CD4-positive, alpha-beta T cell treated with Interleukin-17A for 1 hour (primary cell): ENCODE results near the gene DCLK1.
"Not testable (repeated sequence)": the region's sequence is repeated elsewhere in the genome, so short reads cannot be mapped to it uniquely, and the experiment has no call there.

Experiments
- DNase-seq: peaks from one replicate; pipeline ENCODE4 v3.0.0-alpha.2; 2020

DCLK1 gene

DNA sequence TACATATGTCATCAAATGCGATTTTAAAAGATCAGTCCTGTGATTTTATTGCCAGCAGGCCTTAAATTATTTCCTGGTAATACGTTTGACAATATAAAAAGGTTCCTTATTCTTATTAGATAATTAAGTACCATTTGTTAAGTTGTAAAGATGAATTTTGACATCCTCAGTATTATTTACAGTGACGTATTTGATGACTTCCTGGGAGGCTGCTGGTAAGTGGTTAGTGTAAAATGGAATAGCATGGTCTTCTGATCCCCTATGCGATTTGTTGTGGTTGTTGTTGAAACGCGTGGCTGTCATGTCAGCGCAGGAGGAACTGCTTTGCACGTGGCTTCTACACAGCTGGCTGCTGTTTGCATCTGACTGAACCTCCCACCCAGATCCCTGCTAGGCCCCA is 99.7 kb downstream of the DCLK1 start:
- no peak for DNase-seq

DNA sequence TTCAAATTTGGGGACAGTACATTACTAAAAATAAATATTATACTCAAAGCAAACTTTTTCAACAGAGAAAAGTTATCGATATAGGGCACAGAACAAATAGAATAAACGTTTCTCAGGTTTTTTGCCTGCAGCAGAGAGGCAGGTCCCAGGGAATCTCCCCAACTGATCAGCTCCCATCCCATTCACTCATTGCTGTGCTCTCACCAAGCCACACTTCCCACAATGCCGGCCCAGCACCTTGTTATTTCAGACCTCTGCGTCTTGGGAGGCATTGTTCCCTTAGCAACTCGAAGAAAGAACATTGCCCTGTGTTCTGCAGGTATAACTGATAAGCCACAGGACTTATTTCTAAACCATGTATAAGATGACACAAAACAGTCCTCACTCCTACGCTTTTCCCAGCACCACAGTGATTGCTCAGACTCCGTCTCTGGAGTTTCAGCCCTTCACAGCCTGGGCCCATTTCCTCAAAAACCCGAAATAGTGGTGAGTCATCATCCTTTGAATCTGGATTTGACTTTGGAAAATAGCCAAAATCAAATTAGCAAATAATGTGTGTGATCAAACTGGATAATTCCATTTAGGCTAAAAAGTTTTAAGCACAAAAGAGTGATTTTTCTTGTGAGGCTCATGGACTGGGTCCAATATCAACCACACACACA is 100.4 kb downstream of the DCLK1 start:
- DNase-seq = no peak

DNA sequence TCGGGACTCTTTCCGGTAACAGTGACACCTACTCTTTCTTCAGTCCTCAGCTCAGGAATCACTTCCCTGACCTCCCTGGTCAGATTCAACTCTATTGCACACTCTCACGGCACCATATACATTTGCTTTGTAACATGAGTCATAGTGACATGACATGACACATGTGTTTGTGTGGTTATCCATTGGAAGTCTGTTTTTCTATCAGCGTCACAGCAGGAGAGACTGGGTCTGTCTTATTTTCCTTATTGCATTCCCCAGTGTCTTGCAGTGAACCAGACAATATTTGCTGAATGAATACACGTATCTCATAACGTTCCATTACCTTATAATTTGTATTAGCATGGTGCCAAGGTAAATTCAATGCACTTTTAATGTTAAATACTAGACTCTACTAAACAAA is 102.0 kb downstream of the DCLK1 start:
- DNase-seq = no peak

DNA sequence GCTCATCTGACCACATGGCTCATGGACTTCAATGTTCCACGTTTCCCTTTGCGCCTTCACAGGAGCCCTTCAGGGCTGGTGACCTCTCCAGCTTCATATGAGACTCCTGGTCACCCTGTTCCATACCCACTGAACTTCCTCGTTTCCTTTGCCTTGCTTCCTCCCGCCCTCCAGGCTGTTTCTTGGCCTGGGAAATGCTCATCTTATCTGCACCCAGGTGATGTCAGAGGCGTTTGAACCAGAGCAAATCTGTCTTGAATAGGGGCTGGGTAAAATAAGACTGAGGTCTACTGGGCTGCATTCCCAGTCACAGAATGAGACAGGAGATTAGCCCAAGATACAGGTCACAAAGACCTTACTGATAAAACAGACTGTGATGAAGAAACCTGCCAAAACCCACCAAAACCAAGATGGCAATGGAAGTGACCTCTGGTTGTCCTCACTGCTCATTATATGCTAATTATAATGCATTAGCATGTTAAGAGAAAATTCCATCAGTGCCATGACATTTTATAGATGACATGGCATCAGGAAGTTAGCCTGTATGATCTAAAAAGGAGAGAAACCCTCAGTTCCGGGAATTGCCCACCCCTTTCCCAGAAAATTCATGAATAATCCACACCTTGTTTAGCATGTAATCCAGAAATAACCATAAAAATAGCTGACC is 102.7 kb downstream of the DCLK1 start:
- DNase-seq = no peak

DNA sequence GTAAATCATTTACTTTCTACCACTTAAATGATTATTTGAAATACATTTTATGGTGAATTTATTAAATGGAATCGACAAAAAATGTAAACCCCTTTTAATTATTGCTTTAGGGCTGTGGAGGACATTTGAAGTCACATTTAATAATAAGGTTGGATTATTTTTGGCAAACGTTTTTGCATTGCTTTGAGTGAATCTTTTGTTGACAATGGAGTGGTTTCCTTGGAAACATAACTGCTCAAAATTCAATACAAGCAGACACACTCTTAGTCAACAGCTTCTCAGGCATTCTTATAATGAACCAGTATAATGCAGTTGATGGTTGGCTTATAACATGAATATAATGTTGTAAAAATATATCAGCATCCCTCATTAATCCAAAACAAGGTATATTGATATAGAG is 104.7 kb downstream of the DCLK1 start:
- DNase-seq = no peak

DNA sequence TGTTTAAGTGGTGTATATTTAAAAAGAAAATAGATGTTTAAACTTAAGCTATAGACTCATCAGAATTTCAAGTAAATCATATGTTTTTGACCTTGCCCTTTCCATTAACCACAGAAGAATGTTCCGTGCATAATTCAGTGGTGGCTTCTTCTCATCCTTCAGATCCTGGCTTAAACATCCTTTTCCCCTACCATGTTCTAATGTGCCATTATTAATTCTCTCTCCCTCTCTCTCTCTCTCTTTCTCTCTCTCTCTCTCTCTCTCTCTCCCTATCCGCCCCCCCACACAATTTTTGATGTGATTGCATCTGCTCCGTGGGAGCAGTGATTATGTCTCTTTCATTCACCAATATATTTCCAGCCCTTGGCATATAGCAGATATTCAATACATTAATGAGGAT is 116.4 kb downstream of the DCLK1 start:
- no peak for DNase-seq

DNA sequence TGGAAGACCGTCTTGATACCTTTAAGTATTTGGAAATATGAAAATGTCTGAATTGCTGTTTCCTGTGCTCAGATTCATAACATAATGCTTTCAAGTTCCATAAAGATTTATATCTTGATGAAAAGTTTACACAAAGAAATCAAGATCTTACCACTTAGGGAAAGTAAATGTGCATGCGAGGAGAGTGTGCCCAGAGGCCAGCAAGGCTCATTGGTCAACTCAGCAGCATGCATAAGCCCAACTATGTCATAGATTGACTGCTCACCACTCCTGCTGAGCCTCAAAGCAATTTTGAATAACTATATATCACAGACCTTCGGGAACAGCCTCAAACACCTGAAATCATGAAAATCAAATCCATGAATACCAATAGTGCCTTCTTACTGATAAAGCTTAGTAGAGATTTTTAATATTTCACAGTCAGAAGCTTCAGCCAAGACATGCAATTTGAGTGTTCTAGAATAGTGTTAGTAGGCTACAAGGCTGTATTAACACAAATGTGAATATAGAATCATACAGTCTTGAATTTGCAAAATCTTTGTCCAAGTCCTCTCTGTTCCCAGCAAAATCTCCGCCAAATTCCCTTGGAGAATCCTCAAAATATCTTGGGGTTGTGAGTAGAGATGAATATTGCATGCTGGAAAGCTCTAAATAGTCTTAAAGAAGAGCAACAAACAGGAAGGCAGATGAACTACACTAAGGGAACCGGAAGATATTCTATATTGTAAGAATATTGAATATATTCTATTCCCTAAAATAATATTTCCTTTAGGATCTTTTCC is 124.1 kb downstream of the DCLK1 start:
- no peak for DNase-seq

DNA sequence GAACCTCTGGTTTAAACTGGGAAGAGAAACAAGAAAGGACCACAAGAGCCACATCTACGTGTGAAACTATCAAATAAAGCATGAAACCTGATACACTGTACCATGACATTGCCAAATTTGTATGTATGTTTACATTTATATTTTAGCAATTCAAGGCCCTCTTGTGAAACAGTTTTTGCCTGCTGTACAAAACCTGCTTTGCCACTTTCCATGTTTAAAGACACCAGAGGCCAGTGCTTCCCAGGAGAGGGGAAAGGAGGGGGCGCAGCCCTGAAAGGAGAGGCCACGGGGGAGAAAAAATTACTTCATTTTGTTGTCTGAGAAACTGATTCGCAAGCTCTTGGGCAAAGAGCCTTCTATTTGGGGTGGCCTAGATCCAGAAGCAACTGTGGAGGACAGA is 124.8 kb downstream of the DCLK1 start:
- no peak for DNase-seq

DNA sequence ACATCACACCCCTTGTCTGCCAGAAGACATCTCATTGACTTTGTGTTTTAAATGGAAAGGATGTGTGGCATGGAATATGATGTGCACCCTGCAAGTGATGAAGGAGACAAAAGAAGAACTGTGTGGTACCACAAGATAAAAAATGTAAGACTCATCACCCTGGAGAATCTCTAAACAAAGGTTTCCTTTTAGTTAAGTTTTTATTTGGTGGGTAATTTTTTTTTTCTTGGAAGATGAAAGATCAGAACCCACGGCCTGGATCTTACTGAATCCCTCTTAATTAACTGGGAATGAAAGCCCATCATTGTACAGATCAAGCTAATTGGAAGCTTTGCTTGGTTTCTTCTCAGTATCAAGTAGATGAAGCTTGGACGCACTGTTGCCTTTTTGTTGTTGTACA is 129.6 kb downstream of the DCLK1 start:
- DNase-seq = no peak

DNA sequence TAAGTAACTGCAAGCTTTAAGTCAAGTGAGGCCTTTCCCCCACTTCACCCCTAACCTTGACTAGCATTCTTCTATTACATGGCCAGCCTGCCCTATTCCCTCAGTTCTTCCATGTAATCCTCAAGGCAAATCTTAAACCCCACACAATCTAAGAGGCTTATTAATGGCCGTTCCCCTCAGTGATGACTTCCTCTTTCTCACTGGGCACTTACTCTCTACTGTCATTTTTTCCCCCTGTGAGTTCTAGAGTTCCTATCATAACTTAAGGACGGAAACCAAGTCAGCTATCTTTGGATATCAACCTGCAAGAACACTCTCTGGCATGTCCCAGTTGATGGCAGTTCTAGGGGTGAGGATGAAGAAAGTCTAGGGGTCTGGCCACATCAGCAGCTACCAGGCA is 131.2 kb downstream of the DCLK1 start:
- DNase-seq = no peak

DNA sequence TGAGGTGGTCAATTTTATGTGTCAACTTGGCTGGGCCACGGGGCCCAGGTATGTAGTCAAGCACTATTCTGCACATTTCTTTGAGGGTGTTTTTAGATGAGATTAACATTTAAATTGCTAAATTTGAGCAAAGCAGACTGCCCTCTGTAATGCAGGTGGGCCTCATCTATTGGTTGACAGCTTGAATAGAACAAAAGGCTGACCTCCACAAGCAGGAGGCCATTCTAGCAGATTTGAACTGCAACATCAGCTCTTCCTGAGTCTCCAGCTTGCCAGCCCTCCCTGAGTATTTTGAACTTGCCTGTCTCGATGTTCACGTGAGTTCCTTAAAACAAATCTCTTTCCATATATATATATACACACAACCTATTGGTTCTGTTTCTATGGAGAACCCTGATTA is 134.8 kb downstream of the DCLK1 start:
- no peak for DNase-seq

DNA sequence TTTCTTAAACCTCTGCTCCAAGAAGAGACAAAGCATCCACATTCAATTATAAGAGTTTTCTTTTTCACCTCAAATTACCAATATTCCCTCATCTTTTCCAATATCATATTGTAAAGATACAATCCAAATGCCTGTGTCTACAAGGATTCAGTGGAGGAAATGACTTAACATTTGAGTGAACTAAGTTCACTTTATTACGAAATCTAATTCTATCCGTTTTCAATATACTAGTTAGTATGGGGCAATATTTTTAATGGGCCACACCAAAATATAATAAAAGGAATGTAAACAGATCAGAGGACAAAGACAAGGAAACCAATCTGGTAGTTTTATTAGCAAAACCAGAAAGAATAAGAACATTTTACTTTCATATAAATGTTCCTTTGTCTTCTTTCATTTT is 136.0 kb downstream of the DCLK1 start:
- DNase-seq = no peak

DNA sequence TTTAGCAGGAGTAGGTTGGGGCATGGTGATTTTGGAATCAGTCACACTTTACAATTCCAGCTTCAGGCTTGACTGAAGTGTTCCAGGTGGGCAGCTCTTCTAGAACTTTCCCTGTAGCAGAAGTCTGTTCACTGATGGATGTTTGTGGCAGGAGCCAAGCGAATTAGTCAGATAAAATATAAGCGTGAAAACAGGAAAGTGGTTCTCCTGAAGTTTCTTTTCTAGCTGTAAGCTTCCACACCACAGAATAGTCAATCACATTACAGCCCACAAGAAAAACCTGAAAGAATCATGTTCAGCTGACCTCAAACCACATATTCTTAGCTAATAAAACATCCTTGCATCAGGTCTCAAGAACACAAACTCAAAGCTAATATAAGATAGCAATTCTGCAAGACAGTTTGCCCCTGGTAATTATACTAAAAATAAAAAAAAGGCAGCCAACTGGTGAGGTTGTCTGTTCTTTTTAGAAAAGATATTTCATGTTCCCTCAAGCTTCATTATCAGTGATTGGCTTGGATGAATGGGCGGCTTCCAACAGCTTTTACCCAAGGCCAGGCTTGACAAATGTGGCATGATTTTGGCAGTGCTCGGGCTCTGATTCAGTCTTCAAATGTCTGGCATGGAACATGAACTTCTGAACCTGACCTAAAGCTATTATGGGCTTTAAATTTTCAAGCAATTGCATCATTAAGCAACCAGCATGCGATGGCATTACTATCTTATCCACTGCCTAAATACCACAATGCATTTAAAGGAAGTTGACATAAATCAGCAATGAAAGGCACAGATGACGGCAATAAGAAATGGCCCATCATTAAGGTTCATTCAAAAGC is 136.8 kb downstream of the DCLK1 start:
- DNase-seq = no peak

DNA sequence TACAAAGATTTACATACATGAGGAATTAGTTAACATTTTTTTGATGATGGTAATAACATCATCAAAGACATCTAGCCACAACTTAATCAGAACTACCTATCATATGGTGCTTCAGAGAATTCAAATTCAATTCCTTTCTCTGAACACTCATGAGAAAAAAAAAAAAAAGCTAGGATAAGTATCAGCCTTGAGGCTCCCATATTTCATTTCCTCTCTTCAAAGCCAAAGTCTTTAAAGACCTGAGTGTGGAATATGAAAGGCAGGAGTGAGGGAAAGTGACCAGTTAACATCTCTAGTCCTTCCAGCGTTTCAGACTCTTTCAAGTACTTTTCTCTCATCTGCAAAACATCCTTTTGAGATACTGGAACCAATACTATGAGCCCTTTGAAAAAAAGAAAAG is 137.5 kb downstream of the DCLK1 start:
- DNase-seq = no peak

DNA sequence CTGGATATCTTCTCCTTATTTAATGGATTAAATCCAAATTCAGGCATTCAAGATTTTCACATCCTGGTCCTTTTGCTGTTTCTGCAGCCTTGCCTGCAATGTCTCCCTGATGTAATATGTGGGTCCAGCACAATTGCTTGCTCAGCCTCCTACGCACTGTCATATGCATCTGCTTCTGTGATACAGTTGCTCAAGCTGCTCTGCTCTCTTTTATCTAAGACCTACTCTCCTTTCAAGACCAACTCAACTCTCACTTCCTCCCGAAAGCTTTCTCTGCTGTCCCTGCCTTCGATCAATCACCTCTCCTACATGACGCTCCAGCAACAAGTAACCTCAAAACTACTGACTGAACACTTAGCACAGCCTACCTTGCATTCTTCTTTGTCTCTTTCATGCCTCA is 138.2 kb downstream of the DCLK1 start:
- DNase-seq = no peak

DNA sequence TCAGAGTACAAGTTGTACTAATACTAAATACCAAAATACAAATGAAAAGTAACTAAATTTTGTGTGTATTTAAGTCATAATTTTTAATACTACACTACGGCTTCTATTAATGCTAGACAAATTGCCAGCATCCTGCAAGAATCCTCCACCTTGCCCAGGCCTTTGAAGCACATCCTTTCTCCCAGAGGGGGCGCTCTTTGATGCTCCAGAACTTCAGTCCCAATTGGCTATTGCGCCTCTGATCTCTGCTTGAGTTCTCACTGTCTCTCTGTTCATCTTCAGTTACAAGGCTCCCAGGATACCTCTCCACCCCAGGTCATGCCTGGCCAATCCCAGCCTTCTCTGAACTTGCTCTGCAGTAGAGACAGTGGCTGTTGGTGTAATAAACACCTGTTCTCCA is 141.0 kb downstream of the DCLK1 start:
- no peak for DNase-seq

DNA sequence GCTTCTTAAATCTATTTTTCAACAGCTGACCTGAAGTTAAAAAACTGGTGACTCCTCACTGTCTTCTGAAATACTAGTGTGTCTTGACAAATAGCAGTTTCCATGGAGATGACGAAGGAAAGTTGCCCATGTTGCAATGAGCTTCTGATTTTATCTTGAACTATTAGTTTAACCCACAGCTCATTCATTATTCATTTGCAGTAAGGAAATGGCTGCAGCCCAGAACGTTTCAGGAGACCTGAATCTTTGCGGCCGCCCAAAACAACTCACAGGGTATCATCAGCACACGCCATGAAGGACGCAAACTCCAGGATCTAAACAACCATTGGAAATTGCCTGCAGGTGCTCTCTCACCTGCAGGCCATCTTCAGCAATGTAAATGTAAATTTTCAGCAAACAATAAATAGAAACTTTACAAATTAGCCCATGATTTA is 142.5 kb downstream of the DCLK1 start:
- no peak for DNase-seq

DNA sequence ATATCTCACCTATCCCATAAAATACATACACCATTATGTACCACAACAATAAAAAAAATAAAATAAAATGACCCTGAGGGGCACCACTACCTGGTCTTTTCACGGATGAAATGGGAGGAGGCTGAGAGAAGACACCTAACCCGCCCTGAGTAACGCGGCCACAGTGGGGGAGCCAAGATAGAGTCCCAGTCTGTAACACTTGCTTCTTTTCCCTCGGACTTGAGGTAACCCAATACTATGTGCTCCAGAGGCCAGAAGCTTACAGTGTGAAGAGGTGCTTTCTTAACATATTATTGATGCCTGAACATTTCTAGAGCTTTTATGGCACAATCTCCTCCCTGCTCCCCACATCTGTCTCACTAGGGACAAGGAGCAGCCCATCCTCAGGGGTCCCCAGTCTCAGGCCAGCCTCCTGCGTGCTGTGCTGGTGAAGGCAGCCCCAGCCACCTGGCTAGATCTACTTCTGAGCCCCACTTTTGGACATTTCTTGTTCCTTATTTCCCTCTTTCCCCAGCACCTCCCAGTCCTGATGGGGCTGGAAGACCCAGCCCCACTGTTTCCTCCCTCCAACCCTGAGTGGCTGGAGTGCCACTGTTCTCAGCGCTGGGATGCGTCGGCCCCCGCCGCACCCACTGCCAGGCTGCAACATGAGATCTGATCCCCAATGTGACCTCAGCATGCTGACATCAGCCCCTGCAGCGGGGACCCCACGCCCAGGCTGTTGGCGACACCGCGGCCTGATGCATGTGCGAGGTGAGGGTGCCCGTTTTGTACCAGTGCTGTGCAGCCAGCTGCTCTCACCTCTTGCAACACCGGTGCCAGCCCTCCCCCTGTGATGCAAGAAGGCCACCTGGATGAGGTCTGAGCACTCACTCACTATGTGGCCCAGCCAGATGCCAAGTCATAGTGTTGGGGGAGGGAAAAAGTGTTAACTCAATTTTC is 143.3 kb downstream of the DCLK1 start:
- no peak for DNase-seq

DNA sequence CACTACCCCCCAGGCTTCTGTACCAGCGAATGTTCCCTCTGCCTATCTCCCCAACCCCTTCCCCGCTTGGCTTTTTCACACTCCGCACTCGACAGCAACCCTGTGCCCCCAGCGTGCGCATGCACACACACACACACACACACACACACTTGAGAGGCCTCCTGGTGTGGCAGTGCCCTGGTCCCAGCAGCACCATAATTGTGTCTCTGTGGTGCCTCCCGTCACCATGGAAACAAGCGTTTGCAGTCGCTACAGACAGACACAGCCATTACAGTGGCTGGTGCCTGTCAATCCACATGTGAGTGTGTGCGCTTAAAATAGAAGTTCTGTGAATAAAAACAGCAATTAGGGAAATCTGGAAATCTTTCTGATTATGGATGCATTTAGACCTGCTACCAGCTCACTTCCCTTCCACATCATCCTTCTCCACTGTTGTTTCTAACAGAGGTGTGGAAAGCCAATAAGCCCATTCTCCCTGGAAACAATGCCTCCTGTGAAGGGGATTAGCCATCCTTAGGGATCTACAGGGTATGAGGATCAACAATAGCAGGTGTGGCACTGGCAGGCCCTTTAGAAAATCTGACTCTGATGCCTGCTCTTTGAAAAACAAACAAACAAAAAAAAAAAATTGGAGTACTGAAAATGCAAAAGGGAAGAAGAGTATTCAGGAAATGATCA is 146.3 kb downstream of the DCLK1 start:
- no peak for DNase-seq

DNA sequence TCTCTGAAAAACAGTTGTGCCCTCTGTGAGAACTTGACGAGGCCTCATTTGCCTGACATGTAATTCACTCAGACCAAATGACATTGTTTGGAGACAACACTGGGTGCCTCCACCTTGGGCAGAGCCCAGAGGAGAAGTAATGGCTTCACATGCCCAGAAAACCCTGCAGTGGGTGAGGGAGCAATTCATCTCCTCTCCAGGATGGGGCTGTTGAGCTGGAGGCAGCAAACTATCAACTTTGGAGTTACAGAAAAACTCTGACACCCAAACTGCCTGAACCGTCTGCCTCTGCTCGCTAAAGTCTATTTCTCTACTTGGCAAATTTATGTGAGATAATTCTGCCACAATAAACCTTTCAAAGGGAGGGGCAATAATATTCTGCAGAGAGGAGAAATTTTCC is 146.9 kb downstream of the DCLK1 start:
- DNase-seq = no peak

DNA sequence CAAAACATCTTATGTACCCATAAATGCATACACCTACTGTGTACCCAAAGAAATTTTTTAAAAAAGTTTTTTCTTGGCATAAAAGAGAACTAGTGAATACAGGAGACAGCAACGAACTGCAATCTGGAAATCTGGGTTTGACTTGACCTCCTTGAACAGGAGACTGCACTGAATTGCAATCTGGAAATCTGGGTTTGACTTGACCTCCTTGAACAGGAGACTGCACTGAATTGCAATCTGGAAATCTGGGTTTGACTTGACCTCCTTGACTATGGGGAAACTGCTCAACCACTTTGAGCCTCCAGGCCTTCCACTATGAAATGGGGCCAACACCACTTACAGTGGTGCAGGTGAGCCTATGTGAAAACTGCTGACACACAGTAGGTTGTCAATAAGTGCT is 147.5 kb downstream of the DCLK1 start:
- not testable (repeated sequence) for DNase-seq

DNA sequence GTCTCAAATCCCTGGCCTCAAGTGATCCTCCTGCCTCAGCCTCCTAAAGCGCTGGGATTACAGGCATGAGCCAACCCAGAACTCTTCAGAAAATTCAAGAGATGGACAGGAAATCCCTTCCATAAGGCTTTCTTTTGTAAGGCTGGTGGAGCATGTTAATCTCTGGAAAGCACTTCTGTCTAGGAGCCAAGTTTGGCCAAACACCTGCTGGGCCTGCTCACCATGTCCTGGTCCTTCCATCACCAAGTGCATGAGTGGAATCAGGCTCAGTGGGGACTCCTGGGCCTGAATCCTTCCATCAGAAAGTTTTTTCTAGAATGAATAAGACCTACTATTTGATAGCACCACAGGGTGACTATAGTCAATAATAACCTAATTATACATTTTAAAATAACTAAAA is 148.0 kb downstream of the DCLK1 start:
- no peak for DNase-seq
